IPS-18c (cell line): ENCODE data around the gene RNF217.
"Not testable (repeated sequence)": the region's sequence is repeated elsewhere in the genome, so short reads cannot be mapped to it uniquely, and the experiment has no call there.

Source experiments
- H3K4me3 ChIP-seq: 2 replicates; pipeline ENCODE4 v1.7.0; 2013; ENCODE audit warnings: low read depth, mild to moderate bottlenecking, low read length, moderate library complexity; ENCODE audit not compliant: insufficient read depth
- H3K9me3 ChIP-seq: one replicate; pipeline ENCODE4 v1.6.1; 2013; ENCODE audit warnings: mild to moderate bottlenecking, low read length, moderate library complexity; ENCODE audit not compliant: control insufficient read depth, insufficient read depth

The RNF217 gene

GRCh38 chr6:125117818-125118217 lies 155.6 kb downstream of the RNF217 start:
- Histone ChIP-seq H3K9me3 (no peaks in the 10 kb centered on the region), H3K4me3 (no peak overlapping the region)

- Histone ChIP-seq H3K9me3 (no peaks in the 10 kb centered on the region), H3K4me3 (no peak overlapping the region)
Measured at GRCh38 chr6:125120054-125120590, 157.9 kb downstream of the RNF217 start.

- H3K9me3 ChIP-seq = peaks cover 5% of the 10 kb centered on the region
- H3K4me3 ChIP-seq = no peak overlapping the region
Measured at GRCh38 chr6:125121894-125122293, 159.7 kb downstream of the RNF217 start.

GRCh38 chr6:125123051-125123450 lies 160.8 kb downstream of the RNF217 start:
- Histone ChIP-seq H3K9me3 (peaks cover 5% of the 10 kb centered on the region), H3K4me3 (no peak overlapping the region)

GRCh38 chr6:125123468-125124048 lies 161.3 kb downstream of the RNF217 start:
- peaks cover 5% of the 10 kb centered on the region for H3K9me3 ChIP-seq
- peak overlapping the region; percentile 9; the same call in 1 of the 2 replicates for H3K4me3 ChIP-seq

- peaks cover 5% of the 10 kb centered on the region for H3K9me3 ChIP-seq
- H3K4me3 ChIP-seq = peak overlapping the region; percentile 9; the same call in 1 of the 2 replicates
Measured at GRCh38 chr6:125124049-125124669, 161.9 kb downstream of the RNF217 start.

GRCh38 chr6:125125856-125126255 lies 163.6 kb downstream of the RNF217 start:
- not testable (repeated sequence) for H3K4me3 ChIP-seq, H3K9me3 ChIP-seq

GRCh38 chr6:125129354-125129753 lies 167.1 kb downstream of the RNF217 start:
- Histone ChIP-seq H3K4me3 (no peak overlapping the region), H3K9me3 (peaks cover 5% of the 10 kb centered on the region)

GRCh38 chr6:125132058-125132457 lies 169.8 kb downstream of the RNF217 start:
- Histone ChIP-seq H3K4me3 (no peak overlapping the region), H3K9me3 (no peaks in the 10 kb centered on the region)

- no peaks in the 10 kb centered on the region for H3K9me3 ChIP-seq
Measured at GRCh38 chr6:125136378-125136777, 174.1 kb downstream of the RNF217 start.

GRCh38 chr6:125138083-125138482 lies 175.8 kb downstream of the RNF217 start:
- Histone ChIP-seq H3K9me3 (no peaks in the 10 kb centered on the region), H3K4me3 (no peak overlapping the region)

More at GRCh38 chr6:125136378-125136777, 174.1 kb downstream of the RNF217 start:
- no peak overlapping the region for H3K4me3 ChIP-seq

- H3K9me3 ChIP-seq = no peaks in the 10 kb centered on the region
Measured at GRCh38 chr6:125140808-125141207, 178.6 kb downstream of the RNF217 start.

More at GRCh38 chr6:125140808-125141207, 178.6 kb downstream of the RNF217 start:
- H3K4me3 ChIP-seq = no peak overlapping the region
